Endothelial cell of umbilical vein (primary cell): ENCODE measurements around the gene SERPINB5. TPM values are rescaled to one million over a fixed set of nuclear protein-coding genes. Genes with fewer than 3 reads are reported as not detected.

ENCODE experiments used
- BruUV-seq: library from RNA; stranded (reverse); fragments of 400-500 nt; replicated peaks from 2 replicates; lab custom pipeline; 2021; lab: Mats Ljungman, UMichigan
- CTCF ChIA-PET: fragments of 300-600, 350-600 bp; sonication (Branson Sonifier 250); formaldehyde crosslinking; loops from one replicate; lab custom pipeline; 2021; ENCODE audit warnings: antibody characterized with exemption, inconsistent platforms; lab: Charles Lee
- POLR2A ChIA-PET: fragments of 300-600, 350-600 bp; sonication (Branson Sonifier 250); formaldehyde crosslinking; loops from one replicate; lab custom pipeline; 2021; ENCODE audit warnings: antibody characterized with exemption, inconsistent platforms; lab: Charles Lee
- DNase-seq: peaks from one replicate; pipeline ENCODE4 v3.0.0-alpha.2; 2011; ENCODE audit warnings: low read depth, low spot score
- FAIRE-seq: peaks from 2 replicates; lab custom pipeline; 2011; peaks lifted over from hg19 to GRCh38; lab: Jason Lieb, UNC
- H2AFZ ChIP-seq: 2 replicates; pipeline ENCODE4 v1.6.0; 2012; ENCODE audit warnings: low read depth, low read length, control low read depth, inconsistent platforms
- H3K27ac ChIP-seq: 2 replicates; pipeline ENCODE4 v1.5.1; 2011; ENCODE audit warnings: low read depth, mild to moderate bottlenecking, control low read depth, low read length, moderate library complexity; ENCODE audit not compliant: insufficient read depth
- H3K27me3 ChIP-seq, 2 experiments: 2 replicates each; pipeline versions ENCODE4 v1.6.0 to v1.6.1; 2011; ENCODE audit warnings: low read length in 2 of 2, mixed read lengths in 1 of 2; ENCODE audit not compliant: control insufficient read depth in 2 of 2, insufficient read depth in 2 of 2
- H3K36me3 ChIP-seq, 2 experiments: 2 replicates in 1 of 2; 3 replicates in 1 of 2; pipeline ENCODE4 v1.5.1; 2011; ENCODE audit warnings: low read length in 2 of 2, mild to moderate bottlenecking in 1 of 2, moderate library complexity in 1 of 2; ENCODE audit not compliant: control insufficient read depth in 2 of 2, insufficient read depth in 2 of 2; ENCODE audit errors: extremely low read depth in 1 of 2
- H3K4me1 ChIP-seq: 3 replicates; pipeline ENCODE4 v1.5.1; 2011; ENCODE audit warnings: mild to moderate bottlenecking, low read length; ENCODE audit not compliant: control insufficient read depth, insufficient read depth; ENCODE audit errors: extremely low read depth
- H3K4me2 ChIP-seq: 2 replicates; pipeline ENCODE4 v1.6.1; 2011; ENCODE audit warnings: low read length, control low read depth, mixed read lengths; ENCODE audit not compliant: insufficient read depth
- H3K4me3 ChIP-seq, 3 experiments: fragments of 200-600 bp in 1 of 3; sonication (generic), shearing (Covaris generic) in 1 of 3; replicated peaks in 1 of 3; 2 replicates each; pipeline ENCODE4 v1.5.1; 2011 to 2016; ENCODE audit warnings: control low read depth in 3 of 3, low read length in 3 of 3, mild to moderate bottlenecking in 2 of 3, inconsistent platforms in 1 of 3, low read depth in 1 of 3, moderate library complexity in 1 of 3; ENCODE audit not compliant: insufficient read depth in 1 of 3
- H3K79me2 ChIP-seq: 2 replicates; pipeline ENCODE4 v1.6.0; 2012; ENCODE audit warnings: low read length, inconsistent platforms; ENCODE audit not compliant: control insufficient read depth, insufficient read depth
- H3K9ac ChIP-seq: replicated peaks from 2 replicates; pipeline ENCODE3; 2011; ENCODE audit warnings: low read length, control low read depth; ENCODE audit not compliant: insufficient read depth; ENCODE audit errors: extremely low read depth
- H3K9me1 ChIP-seq: replicated peaks from 3 replicates; pipeline ENCODE4 v1.6.0; 2011; ENCODE audit warnings: mild to moderate bottlenecking, low read length; ENCODE audit not compliant: control insufficient read depth, insufficient read depth; ENCODE audit errors: extremely low read depth
- H3K9me3 ChIP-seq: replicated peaks from 2 replicates; pipeline ENCODE4 v1.5.1; 2012; ENCODE audit warnings: low read length, inconsistent platforms; ENCODE audit not compliant: control insufficient read depth, insufficient read depth
- H4K20me1 ChIP-seq: replicated peaks from 2 replicates; pipeline ENCODE3; 2011; ENCODE audit warnings: mild to moderate bottlenecking, low read length; ENCODE audit not compliant: control insufficient read depth, insufficient read depth; ENCODE audit errors: extremely low read depth
- EZH2 ChIP-seq: IDR thresholded peaks from 2 replicates; pipeline ENCODE4 v1.6.1; 2012; ENCODE audit warnings: borderline replicate concordance, low read depth, mild to moderate bottlenecking, moderate library complexity, low read length, inconsistent platforms; ENCODE audit not compliant: severe bottlenecking
- FOS ChIP-seq: IDR thresholded peaks from 2 replicates; pipeline ENCODE4 v1.6.1; 2011; ENCODE audit warnings: mild to moderate bottlenecking, low read length, moderate library complexity, borderline replicate concordance; ENCODE audit not compliant: insufficient read depth
- GATA2 ChIP-seq: IDR thresholded peaks from 2 replicates; pipeline ENCODE4 v1.7.0; 2011; ENCODE audit warnings: low read depth, mild to moderate bottlenecking, moderate library complexity, mixed read lengths, low read length; ENCODE audit not compliant: insufficient read length, insufficient read depth
- JUN ChIP-seq: IDR thresholded peaks from 2 replicates; pipeline ENCODE4 v1.6.1; 2011; ENCODE audit warnings: borderline replicate concordance, low read depth; ENCODE audit not compliant: insufficient read length, insufficient read depth
- MAX ChIP-seq: IDR thresholded peaks from 2 replicates; pipeline ENCODE4 v1.6.1; 2011; ENCODE audit not compliant: insufficient read depth, insufficient read length
- MYC ChIP-seq: IDR thresholded peaks from one replicate; pipeline ENCODE4 v1.6.1; 2011; ENCODE audit warnings: mild to moderate bottlenecking, low read depth, low read length
- POLR2A ChIP-seq: IDR thresholded peaks from 2 replicates; pipeline ENCODE4 v1.6.1; 2012; ENCODE audit warnings: low read depth, mild to moderate bottlenecking, control low read depth, low read length
- POLR2AphosphoS5 ChIP-seq: IDR thresholded peaks from 2 replicates; pipeline ENCODE4 v1.6.1; 2012; ENCODE audit warnings: low read depth, mild to moderate bottlenecking, control low read depth, low read length, moderate library complexity; ENCODE audit not compliant: insufficient read depth
- dilution Hi-C: fragments of 300-500 bp; cut with MboI; formaldehyde crosslinking; loops from one replicate; pipeline ENCODE4 v1.15.0; 2019; ENCODE audit warnings: low sequenced_read_pairs; ENCODE audit not compliant: extremely low pct_ligation_motif_present
- intact Hi-C: fragments of 100-400 bp; cut with micrococcal nuclease; formaldehyde crosslinking; loops from one replicate; pipeline ENCODE4 v1.10.0; 2022
- polyA plus RNA-seq, 4 experiments: library from polyadenylated mRNA; depleted of rRNA in 3 of 4; stranded (reverse) in 3 of 4; unstranded in 1 of 4; fragments of >200 nt; gene quantifications; 2 replicates each; pipeline versions ENCODE4 v1.2.1 to v1.2.3, GENCODE V29; 2011 to 2012; ENCODE audit warnings: missing spikeins in 1 of 4
- total RNA-seq: library from RNA; stranded (reverse); gene quantifications from 2 replicates; pipeline ENCODE4 v1.2.3, GENCODE V29; 2021
- TF ChIP-seq, protein P1 (sequence below), 2 donors: IDR thresholded peaks; 1 replicate in 1 of 2; 2 replicates in 1 of 2; pipeline ENCODE4 v1.5.1; 2011; ENCODE audit warnings: low read length in 2 of 2, mild to moderate bottlenecking in 2 of 2, moderate library complexity in 2 of 2, control low read depth in 1 of 2, inconsistent platforms in 1 of 2, low read depth in 1 of 2; ENCODE audit not compliant: insufficient read depth in 1 of 2; ENCODE audit errors: extremely low read depth in 1 of 2

Gene SERPINB5
- total and polyA plus RNA-seq, 2 donors (not counting 3 experiments of a cell fraction or from before 2014, with no cell fraction given): not detected

DNA sequence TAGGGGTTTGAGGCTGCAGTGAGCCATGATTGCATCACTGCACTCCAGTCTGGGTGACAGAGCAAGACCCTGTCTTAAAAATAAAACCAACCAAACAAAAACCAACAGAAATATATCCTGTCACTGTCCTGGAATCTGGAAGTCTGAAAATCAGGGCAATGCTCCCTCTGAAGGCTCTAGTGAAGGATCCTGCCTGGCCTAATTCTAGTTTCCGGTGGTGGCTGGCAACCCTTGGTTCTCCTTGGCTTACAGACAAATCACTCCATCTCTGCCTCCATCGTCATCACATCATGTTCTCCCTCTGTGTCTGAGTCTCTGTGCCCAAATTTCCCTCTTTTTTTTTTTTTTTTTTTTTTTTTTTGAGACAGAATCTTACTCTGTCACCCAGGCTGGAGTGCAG, 38.6 kb upstream of the SERPINB5 start:
- Histone ChIP-seq H3K9ac (no peak overlapping the region), H3K36me3 (no peaks in the 10 kb centered on the region), H4K20me1 (no peaks in the 10 kb centered on the region), H3K9me1 (no peaks in the 10 kb centered on the region), H3K27ac (no peak overlapping the region), H3K9me3 (no peaks in the 10 kb centered on the region), H3K4me2 (no peak overlapping the region), H3K4me3 (no peak overlapping the region), H3K4me1 (no peaks in the 10 kb centered on the region), H3K79me2 (no peaks in the 10 kb centered on the region), H3K27me3 (peaks cover 7 to 17% of the 10 kb centered on the region in 2 experiments), H2AFZ (no peak overlapping the region)
- FAIRE-seq (no peak), DNase-seq (no peak)
- intact Hi-C loops (loop anchor here (10.0 kb wide), 1 partner anchor 203 kb away; no protein-coding TSS in a partner anchor), dilution Hi-C loops (no loop called here)
- no TSS peak for BruUV-seq
- CTCF ChIA-PET: interaction anchor here (0.9 to 6.8 kb wide), 19 partner anchors 16 to 429 kb away, joined by 3 to 102 read pairs (median 4); partner anchors contain the start of gene VPS4B
- POLR2A ChIA-PET: no interaction called here
- TF ChIP-seq, protein P1, sequence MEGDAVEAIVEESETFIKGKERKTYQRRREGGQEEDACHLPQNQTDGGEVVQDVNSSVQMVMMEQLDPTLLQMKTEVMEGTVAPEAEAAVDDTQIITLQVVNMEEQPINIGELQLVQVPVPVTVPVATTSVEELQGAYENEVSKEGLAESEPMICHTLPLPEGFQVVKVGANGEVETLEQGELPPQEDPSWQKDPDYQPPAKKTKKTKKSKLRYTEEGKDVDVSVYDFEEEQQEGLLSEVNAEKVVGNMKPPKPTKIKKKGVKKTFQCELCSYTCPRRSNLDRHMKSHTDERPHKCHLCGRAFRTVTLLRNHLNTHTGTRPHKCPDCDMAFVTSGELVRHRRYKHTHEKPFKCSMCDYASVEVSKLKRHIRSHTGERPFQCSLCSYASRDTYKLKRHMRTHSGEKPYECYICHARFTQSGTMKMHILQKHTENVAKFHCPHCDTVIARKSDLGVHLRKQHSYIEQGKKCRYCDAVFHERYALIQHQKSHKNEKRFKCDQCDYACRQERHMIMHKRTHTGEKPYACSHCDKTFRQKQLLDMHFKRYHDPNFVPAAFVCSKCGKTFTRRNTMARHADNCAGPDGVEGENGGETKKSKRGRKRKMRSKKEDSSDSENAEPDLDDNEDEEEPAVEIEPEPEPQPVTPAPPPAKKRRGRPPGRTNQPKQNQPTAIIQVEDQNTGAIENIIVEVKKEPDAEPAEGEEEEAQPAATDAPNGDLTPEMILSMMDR (IDR thresholded peaks at IDR 0.05; ENCODE audit: extremely low read depth in 1 of 2, insufficient read depth in 1 of 2, low read depth in 1 of 2, low read length in 2 of 2): no peak
- no peak for TF ChIP-seq FOS
- TF ChIP-seq GATA2: no peak
- TF ChIP-seq MYC: no peak
- TF ChIP-seq MAX: no peak
- TF ChIP-seq POLR2A: no peak
- no peak for TF ChIP-seq POLR2AphosphoS5
- TF ChIP-seq EZH2: no peak
- no peak for TF ChIP-seq JUN
